GM21515 (cell line): ENCODE measurements around the gene TPH1.
A peak's percentile ranks its signal among the peaks of the same experiment; 100 is the strongest.
"Not testable (repeated sequence)": the region's sequence is repeated elsewhere in the genome, so short reads cannot be mapped to it uniquely, and the experiment has no call there.

Source experiments
- ATAC-seq: cut with Tn5 transposase; IDR thresholded peaks from one replicate; pipeline ENCODE4 v1.9.1; 2021; ENCODE audit not compliant: unreplicated experiment

Gene TPH1

DNA sequence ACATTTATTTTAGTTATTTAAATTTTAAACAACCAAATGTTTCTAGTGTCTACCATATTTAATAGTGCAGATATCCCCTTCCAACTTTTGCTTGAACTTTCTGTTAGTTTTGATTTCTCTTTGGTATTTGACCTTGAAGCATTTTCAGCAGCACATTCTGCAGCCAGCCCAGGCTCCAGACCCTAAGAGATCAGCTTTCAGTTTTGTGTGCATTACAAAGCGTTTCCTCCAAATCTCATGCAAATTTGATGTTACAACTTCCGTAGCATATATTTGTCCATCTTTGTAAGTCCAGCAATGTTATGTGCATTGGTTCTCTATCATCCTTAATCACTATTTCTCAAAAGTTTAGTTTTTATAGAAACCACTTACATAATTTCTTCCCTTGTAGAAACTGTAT is 18.6 kb downstream of the TPH1 start:
- ATAC-seq, result no peak

DNA sequence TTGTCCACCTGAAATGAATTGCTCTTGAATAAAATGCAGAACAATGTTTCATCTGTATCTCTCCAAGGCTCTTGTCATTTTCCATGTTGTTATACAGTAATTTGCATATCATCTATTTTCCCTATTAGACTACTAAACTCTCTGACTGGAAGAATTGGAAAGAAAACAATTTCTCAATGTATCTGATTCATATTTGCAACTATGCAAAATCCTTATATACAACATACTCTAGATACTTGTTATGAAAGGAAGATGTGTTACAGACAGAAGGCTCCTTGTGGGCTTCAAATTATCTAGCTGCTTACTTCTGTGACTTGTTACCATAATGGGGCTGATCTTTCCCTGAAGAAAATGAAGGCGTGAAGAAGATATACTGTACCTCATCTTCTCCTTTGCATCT is 23.6 kb downstream of the TPH1 start:
- no peak for ATAC-seq

DNA sequence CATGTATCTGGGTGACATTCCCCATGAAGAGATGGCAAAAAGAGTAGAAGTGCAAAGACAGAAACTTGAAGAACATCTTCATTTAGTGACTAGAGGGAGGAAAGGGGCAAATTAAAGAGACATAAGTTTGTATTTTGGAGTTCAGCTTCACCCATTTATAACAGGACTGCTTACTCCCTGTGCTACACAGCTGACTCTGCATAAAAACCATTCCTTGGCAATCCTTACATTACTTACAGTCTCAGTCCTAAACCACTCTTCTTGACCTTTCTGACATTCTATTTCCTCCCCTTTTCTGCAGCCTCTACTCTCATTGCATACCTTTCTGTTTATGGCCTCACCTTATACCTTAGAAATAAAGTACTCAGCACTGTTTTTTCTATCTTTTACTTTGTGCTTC is 26.4 kb downstream of the TPH1 start:
- ATAC-seq, result no peak

DNA sequence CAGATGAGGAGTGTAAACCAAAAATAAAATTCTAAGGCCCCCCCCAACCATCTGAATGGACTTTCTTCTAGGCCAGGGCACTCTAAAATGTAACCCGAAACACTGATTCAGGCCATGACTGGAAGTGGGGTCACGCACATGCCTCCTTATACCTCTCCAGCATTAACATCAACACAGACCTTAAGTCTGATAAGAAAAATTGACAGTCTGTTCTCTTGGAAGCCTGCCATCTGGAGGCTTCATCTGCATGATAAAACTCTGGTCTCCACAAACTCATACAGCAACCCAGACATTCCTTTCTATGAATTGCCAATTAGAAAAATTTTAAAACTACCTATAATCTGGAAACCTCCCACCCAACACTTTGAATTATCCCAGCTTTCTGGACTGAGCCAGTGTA is 29.3 kb downstream of the TPH1 start:
- no peak for ATAC-seq

DNA sequence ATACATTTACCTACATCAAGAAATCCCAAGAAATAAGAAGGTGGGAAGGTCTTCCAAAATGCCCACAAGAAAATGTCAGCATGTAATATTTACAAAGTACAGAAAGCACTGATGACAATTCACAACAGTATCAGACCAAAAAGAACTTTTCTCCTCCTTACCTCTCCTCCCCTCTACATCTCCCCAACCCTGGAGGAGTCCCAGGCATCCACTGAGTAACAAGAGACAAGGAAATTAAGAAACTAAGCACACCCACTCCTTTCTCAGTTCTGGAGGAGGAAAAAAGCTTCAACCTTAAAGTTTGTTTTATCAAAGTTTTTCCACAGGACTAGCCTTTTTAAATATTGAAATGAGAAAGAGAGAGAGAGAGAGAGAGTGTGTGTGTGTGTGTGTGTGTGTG is 31.2 kb downstream of the TPH1 start:
- no peak for ATAC-seq

DNA sequence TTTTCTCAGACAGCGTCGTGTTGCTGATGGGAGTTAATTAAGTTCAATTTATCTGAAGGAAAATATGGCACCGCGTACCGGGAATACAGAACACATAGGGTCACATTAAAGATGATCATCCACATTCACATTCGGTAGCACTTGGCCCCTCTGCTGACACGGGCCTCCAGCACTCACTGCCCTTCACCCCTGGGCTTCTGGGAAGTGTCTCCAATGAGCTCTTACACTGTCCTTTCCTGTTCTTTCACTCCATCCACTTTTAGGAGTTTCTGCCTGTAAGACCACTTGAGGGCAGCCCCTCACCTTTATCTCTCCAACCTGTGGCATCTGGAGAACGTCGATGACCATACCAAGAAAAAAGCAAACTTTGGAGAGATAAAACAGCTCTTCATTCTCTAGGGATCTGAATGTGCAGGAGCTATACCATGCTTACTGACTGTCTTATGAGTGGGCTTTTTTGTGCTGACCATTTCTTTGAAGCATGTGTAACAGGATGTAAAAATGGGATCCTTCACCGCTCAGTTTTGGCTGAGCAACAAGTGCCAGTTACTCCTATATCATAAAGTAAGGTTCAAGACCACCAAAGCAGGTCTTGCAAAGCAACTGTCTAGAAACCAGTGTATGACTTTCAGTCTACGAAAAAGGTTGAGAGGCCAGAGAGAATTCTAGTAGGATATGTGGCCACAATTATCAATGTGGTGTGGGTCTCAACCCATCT is 32.1 kb downstream of the TPH1 start:
- no peak for ATAC-seq

DNA sequence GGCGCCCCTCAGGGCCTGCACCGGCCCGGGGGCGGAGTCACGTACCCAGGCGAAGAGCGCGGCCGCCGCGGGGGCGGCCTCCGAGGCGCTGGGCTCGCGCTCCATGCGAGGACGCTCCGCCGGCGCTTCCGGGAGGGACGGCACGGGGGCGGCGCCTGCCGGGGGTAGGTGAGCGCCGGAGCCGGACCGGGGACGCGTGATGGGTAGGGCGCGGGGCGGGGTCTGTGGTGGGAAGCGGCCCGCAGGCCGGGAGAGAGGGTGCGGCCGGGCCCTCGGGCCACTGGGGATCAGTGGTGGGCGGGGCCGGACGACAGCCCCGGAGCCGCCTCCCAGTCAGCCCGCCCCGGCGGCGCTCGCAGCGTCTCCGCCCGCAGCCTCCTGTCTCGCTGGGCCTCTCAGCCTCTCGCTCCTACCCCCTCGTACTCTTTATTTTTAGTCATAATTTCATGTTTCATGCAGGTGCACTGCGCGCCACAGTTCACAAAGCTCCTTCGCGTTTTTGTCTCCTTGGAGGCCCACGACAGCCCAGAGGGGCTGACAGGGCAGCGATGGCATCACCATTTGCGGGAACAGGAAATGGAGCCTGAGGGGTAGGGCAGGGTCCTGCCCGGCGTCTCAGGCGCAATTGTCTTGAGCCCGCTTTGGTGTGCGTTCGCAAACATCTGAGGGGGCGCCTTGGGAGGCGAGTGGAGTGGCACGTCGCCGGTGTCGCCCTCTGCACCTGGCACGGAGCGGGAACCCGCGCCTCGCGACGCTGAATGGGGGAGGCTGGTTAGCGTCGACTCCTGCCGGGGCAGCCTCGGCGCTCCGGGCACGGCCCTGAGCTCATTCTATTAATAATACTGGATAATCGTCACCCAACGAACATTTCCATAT is 32.9 kb downstream of the TPH1 start, which contains the start of gene SERGEF:
TSS of gene SERGEF (minus strand) at position 142 of the 876 bp plus-strand sequence. CDS start at position 105, 37 bp downstream.
- peak; percentile 93 for ATAC-seq

DNA sequence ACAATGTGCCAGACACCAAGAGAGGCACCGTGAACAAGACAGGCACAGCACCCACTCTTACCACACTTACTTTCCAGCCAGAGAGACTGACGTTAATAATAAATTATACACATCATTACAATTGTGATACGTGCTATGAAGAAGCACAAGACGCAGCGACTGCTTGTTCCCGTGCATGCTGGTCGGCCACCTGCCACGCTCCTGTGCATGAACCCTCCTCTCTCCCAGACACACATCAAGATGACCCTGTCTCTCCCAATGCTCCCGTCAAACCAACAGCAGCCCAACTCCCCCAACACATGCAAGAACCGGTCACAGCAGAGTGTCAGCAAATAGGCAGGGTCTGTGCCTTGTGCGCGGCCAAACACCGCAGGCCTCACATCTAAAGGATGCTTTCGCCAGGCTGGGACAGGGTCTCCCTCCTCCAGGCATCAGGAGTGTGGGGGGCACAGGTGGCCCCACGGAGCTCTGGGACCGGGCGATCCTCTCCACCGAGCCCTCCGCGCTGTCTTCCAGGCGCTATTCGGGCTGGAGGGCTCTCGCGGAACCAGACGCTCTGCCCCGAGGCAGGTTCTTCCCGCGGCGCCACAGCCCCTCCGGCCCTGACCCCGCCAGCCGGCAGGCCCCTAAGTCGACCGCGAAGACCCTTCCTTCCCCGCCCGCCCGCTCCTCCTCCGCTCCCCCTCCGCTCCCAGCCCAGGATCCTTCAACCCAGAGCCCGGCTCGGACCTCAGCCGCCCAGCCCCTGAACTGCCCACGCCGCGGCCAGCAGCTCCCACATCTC is 33.8 kb downstream of the TPH1 start:
- peak; percentile 3 for ATAC-seq

DNA sequence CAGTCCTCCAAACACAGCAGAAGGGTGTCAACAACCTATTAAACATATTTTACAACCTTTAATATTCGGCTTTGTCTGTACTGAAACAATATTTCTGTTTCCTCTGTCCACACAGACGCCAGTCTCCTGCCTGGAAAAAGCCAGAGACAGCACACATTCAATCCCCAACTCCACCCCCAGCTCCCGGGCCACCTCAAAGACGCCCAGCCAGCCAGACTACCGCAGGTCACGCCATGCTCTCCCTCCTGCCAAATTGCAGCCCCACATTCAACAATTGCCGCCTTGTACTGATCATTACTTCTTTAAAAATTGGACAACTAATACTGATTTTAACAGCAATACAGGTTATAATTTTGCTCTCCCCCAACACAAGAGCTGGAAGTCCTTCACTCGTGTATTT is 34.4 kb downstream of the TPH1 start:
- no peak for ATAC-seq

DNA sequence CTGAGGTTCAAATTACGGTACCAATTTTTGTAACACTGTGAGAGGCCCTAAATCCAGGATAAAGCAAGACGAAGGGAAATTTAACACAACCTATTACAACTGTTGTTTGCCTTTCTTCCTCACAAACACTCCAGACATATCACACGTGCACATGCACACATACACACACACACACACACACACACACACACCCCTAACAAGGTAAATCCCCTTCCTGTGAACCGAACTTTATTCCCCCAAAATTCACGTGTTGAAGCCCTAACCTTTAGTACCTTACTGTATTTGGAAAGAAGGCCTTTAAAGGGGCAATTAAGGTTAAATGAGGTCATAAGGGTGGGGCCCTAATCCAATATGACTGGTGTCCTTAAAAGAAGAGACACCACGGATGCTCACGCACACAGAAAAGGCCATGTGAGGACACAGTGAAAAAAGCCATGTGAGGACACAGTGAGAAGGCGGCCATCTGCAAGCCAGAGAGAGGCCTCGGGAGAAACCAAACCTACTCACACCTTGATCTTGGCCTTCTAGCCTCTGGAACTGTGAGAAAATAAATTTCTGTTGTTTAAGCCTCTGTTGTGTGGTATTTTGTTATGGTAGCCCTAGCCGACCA is 35.0 kb downstream of the TPH1 start:
- ATAC-seq, result no peak

DNA sequence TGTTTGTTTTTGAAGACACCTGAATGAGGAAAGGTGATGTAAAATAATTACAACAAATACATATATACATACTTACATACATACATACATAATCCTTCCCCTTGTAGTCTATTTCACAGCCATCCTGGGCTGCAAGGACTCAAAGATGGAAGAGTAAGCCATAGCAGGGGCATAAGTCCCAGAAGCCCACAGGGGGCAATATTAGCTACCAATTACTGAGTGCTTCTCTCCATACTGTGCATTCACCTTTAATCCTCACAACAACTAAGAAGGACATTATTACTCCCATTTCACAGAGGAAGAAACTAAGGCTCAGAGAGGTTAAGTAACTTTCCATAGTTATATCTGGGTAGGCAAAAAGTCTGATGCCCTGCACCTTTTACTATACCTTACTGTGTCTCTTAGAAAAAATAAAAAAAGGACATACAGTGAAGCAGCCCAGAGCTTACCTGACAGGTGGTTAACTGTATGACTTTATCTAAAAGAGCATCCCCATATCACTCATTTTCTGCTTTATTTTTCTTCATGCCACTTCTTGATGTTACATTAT is 35.9 kb downstream of the TPH1 start:
- ATAC-seq, result no peak

DNA sequence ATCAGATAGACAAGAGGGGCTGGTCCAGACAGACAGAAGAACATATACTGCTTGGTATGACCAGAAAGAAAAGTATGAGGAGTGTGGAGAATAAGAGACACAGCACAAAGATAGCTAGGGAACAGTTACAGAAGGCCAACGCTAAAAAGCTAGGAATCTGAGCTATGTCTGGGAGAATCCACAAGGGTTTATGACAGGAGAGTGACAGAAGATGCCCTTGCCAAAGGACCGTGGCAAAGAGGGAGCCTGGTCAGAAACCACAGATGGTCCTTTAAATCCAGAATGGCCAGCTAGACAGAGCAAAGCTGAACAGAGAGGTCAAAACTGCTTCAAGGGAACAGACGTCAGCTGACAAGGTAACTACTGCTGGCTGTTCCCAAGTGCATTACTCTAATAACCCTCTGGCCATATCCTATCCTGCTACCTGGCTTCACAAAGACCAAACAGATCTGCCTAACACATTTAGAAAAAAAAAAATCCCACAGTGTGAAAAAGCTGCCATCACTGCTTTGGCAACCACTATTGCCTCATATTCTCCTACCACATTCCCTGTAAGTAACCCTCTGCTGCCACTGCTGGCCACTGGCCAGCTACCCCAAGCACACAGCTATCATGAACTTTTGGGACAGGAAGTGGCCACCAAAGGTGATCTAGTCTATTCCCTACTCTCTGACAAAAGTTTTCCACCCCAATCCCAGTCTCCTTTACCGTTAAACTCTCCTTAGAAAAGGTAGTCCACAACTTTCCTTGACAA is 40.5 kb downstream of the TPH1 start:
- no peak for ATAC-seq

DNA sequence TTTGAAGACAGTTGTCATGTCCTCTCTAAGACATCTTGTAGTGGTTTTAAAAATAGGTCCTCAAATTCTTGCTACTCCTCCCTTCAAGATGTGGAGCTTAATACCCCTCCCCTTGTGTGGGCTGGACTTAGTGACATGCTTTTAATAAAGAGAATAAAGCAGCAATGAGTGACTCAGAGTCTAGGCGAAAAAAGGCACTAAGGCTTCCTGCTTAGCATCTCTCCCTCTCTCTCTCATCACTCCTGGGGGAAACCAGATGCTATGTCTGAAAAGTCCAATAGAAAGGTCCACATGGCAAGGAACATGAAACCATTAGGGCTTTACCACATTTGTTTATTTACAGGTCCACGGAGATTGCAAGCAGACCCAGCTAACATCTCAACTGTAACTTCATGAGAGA is 44.9 kb downstream of the TPH1 start:
- no peak for ATAC-seq

DNA sequence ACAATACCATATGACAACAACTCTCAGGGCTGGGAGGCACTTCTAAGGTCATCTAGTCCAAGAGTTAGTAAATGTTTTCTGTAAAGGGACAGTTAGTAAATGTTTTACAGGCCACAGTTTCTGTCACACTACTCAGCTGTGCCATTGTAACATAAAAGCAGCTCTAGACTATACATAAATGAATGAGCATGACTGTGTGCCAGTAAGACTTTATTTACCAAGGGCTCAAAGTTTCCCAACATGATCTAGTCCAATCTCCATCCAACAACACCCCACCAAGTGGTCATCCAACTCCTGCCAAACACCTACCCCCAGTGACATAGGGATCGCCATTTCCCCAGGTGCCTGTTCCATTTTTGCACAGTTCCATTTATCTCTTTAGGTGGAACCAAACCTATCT is 45.3 kb downstream of the TPH1 start:
- ATAC-seq, result no peak

DNA sequence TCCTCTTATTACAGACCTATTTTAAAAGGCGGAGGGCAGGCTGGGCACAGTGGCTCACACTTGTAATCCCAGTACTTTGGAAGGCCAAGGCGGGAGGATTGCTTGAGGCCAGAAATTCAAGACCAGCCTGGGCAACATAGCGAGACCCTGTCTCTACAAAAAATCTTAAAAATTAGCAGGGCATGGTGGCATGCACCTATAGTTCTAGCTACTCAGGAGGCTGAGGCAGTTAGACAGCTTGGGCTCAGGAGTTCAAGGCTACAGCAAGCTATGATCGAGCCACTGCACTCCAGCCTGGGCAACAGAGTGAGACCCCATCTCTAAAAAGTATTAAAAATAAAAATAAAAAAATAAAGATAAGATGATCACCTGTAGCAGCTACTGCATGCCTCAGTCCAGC is 45.9 kb downstream of the TPH1 start:
- not testable (repeated sequence) for ATAC-seq
